HG03457 (cell line): ENCODE data around the gene FGFRL1.
A peak's percentile ranks its signal among the peaks of the same experiment; 100 is the strongest.
"Not testable (repeated sequence)": the region's sequence is repeated elsewhere in the genome, so short reads cannot be mapped to it uniquely, and the experiment has no call there.

Experiments used
- ATAC-seq: cut with Tn5 transposase; IDR thresholded peaks from one replicate; pipeline ENCODE4 v1.9.1; 2021; ENCODE audit warnings: moderate number of reproducible peaks; ENCODE audit not compliant: unreplicated experiment

The FGFRL1 gene

GRCh38 chr4:972651-973424 is 38.6 kb upstream of the FGFRL1 start:
- ATAC-seq, result peak; percentile 19

GRCh38 chr4:973431-974397 is 37.7 kb upstream of the FGFRL1 start, which contains the start of gene DGKQ:
DGKQ (minus strand) TSS chr4:973569; CDS start chr4:973482, 87 bp downstream.
- ATAC-seq, result peak; percentile 44

- ATAC-seq, result no peak
Observed at GRCh38 chr4:974668-975067, 36.8 kb upstream of the FGFRL1 start.

GRCh38 chr4:976016-976415 is 35.4 kb upstream of the FGFRL1 start:
- ATAC-seq, result not testable (repeated sequence)

- ATAC-seq, result no peak
Observed at GRCh38 chr4:978957-979701, 32.3 kb upstream of the FGFRL1 start.

- no peak for ATAC-seq
Observed at GRCh38 chr4:982291-982690, 29.1 kb upstream of the FGFRL1 start.

- no peak for ATAC-seq
Observed at GRCh38 chr4:982814-983213, 28.6 kb upstream of the FGFRL1 start.

- ATAC-seq, result no peak
Observed at GRCh38 chr4:984336-985054, 26.9 kb upstream of the FGFRL1 start.

- no peak for ATAC-seq
Observed at GRCh38 chr4:985123-985830, 26.1 kb upstream of the FGFRL1 start.

GRCh38 chr4:986428-986878 is 25.0 kb upstream of the FGFRL1 start:
- no peak for ATAC-seq

- ATAC-seq, result peak; percentile 43
Observed at GRCh38 chr4:986879-987623, 24.4 kb upstream of the FGFRL1 start, which contains the start of gene IDUA. IDUA (plus strand) TSS chr4:987044; CDS start chr4:987085, 41 bp downstream.

- ATAC-seq, result no peak
Observed at GRCh38 chr4:987624-988513, 23.6 kb upstream of the FGFRL1 start.

- ATAC-seq, result no peak
Observed at GRCh38 chr4:988726-989721, 22.4 kb upstream of the FGFRL1 start.

- no peak for ATAC-seq
Observed at GRCh38 chr4:989722-990471, 21.5 kb upstream of the FGFRL1 start.

GRCh38 chr4:990746-991367 is 20.6 kb upstream of the FGFRL1 start:
- ATAC-seq, result no peak
